ENCODE measurements around the gene EDN2. TPM values are rescaled to one million over a fixed set of nuclear protein-coding genes. Genes with fewer than 3 reads are reported as not detected.

Gene EDN2
- total and polyA plus RNA-seq, 2 experiments from 2014 or later = not detected

- no peaks in the 10 kb centered on the region for H4K20me1 ChIP-seq (ENCODE audit: insufficient read depth)
- H3K4me1 ChIP-seq (ENCODE audit: insufficient read depth) = no peaks in the 10 kb centered on the region
- H3K9me2 ChIP-seq (ENCODE audit: insufficient read depth) = no peaks in the 10 kb centered on the region
- H3K27ac ChIP-seq = no peak overlapping the region
- DNase-seq = no peak
- peaks cover 11% of the 10 kb centered on the region; the same call in 1 of the 2 replicates for H3K27me3 ChIP-seq (replicated peaks; ENCODE audit: insufficient read depth)
- no peak overlapping the region for H3K4me3 ChIP-seq
- no peak for TF ChIP-seq EZH2 (IDR thresholded peaks at IDR 0.05; ENCODE audit: insufficient read depth, poor library complexity, severe bottlenecking)
- no peaks in the 10 kb centered on the region for H3K9me3 ChIP-seq (ENCODE audit: low read depth)
- WGBS, 2 experiments (ENCODE audit: low coverage in 1 of 2, low lambda C conversion rate in 2 of 2, missing lambda C conversion rate in 2 of 2) = 88 to 90% methylated on average over 1 of the region's 1 CpG
- H2AFZ ChIP-seq = no peak overlapping the region
- H3F3A ChIP-seq (ENCODE audit: insufficient read depth) = 0 out of 2 replicates have a peak, but pooled peaks cover 4% of the 10 kb centered on the region
- H3K79me2 ChIP-seq (ENCODE audit: insufficient read depth) = no peaks in the 10 kb centered on the region
- H3K9ac ChIP-seq = no peak overlapping the region
- in situ Hi-C loops (cut with MboI) = loop anchor here (10.0 kb wide), 1 partner anchor 174 kb away; no protein-coding TSS in a partner anchor
- H3K4me2 ChIP-seq (ENCODE audit: unreplicated experiment) = no peak overlapping the region
- H3K36me3 ChIP-seq (ENCODE audit: low read depth) = no peaks in the 10 kb centered on the region
Measured at GRCh38 chr1:41438711-41439110, 45.8 kb downstream of the EDN2 start.

- Histone ChIP-seq H3K4me3 (no peak overlapping the region), H3K27me3 (replicated peaks; ENCODE audit: insufficient read depth) (peaks cover 11% of the 10 kb centered on the region; the same call in 1 of the 2 replicates), H3K27ac (no peak overlapping the region), H3F3A (ENCODE audit: insufficient read depth) (0 out of 2 replicates have a peak, but pooled peaks cover 4% of the 10 kb centered on the region), H3K4me2 (ENCODE audit: unreplicated experiment) (no peak overlapping the region), H4K20me1 (ENCODE audit: insufficient read depth) (no peaks in the 10 kb centered on the region), H3K36me3 (ENCODE audit: low read depth) (no peaks in the 10 kb centered on the region), H3K9me3 (ENCODE audit: low read depth) (no peaks in the 10 kb centered on the region), H3K79me2 (ENCODE audit: insufficient read depth) (no peaks in the 10 kb centered on the region), H2AFZ (no peak overlapping the region), H3K9me2 (ENCODE audit: insufficient read depth) (no peaks in the 10 kb centered on the region), H3K4me1 (ENCODE audit: insufficient read depth) (peaks cover 15% of the 10 kb centered on the region), H3K9ac (no peak overlapping the region)
- WGBS, 2 experiments (ENCODE audit: low coverage in 1 of 2, low lambda C conversion rate in 2 of 2, missing lambda C conversion rate in 2 of 2) = 56 to 62% methylated on average over 3 of the region's 3 CpGs
- TF ChIP-seq EZH2phosphoT487 (IDR thresholded peaks at IDR 0.05; ENCODE audit: insufficient read depth, low read depth) (no peak), EZH2 (IDR thresholded peaks at IDR 0.05; ENCODE audit: insufficient read depth, poor library complexity, severe bottlenecking) (no peak)
- in situ Hi-C loops (cut with MboI) = loop anchor here (10.0 kb wide), 1 partner anchor 172 kb away; no protein-coding TSS in a partner anchor
- no peak for DNase-seq
Measured at GRCh38 chr1:41437011-41437355, 47.5 kb downstream of the EDN2 start.

GRCh38 chr1:41436281-41437010, 48.0 kb downstream of the EDN2 start:
- Histone ChIP-seq H3K9me3 (ENCODE audit: low read depth) (no peaks in the 10 kb centered on the region), H3K9me2 (ENCODE audit: insufficient read depth) (no peaks in the 10 kb centered on the region), H3K27me3 (replicated peaks; ENCODE audit: insufficient read depth) (peaks cover 11% of the 10 kb centered on the region; the same call in 1 of the 2 replicates), H3K79me2 (ENCODE audit: insufficient read depth) (no peaks in the 10 kb centered on the region), H3K27ac (no peak overlapping the region), H4K20me1 (ENCODE audit: insufficient read depth) (no peaks in the 10 kb centered on the region), H3K36me3 (ENCODE audit: low read depth) (no peaks in the 10 kb centered on the region), H3K4me1 (ENCODE audit: insufficient read depth) (peaks cover 16% of the 10 kb centered on the region), H3F3A (ENCODE audit: insufficient read depth) (0 out of 2 replicates have a peak, but pooled peaks cover 4% of the 10 kb centered on the region), H3K9ac (no peak overlapping the region), H2AFZ (no peak overlapping the region), H3K4me3 (no peak overlapping the region), H3K4me2 (ENCODE audit: unreplicated experiment) (no peak overlapping the region)
- 36 to 41% methylated on average over 5 of the region's 5 CpGs for WGBS, 2 experiments (ENCODE audit: low coverage in 1 of 2, low lambda C conversion rate in 2 of 2, missing lambda C conversion rate in 2 of 2)
- no peak for DNase-seq
- in situ Hi-C loops (cut with MboI) = loop anchor here (10.0 kb wide), 1 partner anchor 172 kb away; no protein-coding TSS in a partner anchor
- TF ChIP-seq EZH2phosphoT487 (IDR thresholded peaks at IDR 0.05; ENCODE audit: insufficient read depth, low read depth) (no peak), EZH2 (IDR thresholded peaks at IDR 0.05; ENCODE audit: insufficient read depth, poor library complexity, severe bottlenecking) (no peak)

GRCh38 chr1:41435570-41436178, 48.8 kb downstream of the EDN2 start:
- no peaks in the 10 kb centered on the region for H4K20me1 ChIP-seq (ENCODE audit: insufficient read depth)
- no peak for DNase-seq
- H3K9me2 ChIP-seq (ENCODE audit: insufficient read depth) = no peaks in the 10 kb centered on the region
- 74 to 77% methylated on average over 15 of the region's 15 CpGs for WGBS, 2 experiments (ENCODE audit: low coverage in 1 of 2, low lambda C conversion rate in 2 of 2, missing lambda C conversion rate in 2 of 2)
- H3K4me1 ChIP-seq (ENCODE audit: insufficient read depth) = peaks cover 16% of the 10 kb centered on the region
- no peak overlapping the region for H3K4me3 ChIP-seq
- H3K9ac ChIP-seq = no peak overlapping the region
- no peaks in the 10 kb centered on the region for H3K79me2 ChIP-seq (ENCODE audit: insufficient read depth)
- H3K4me2 ChIP-seq (ENCODE audit: unreplicated experiment) = no peak overlapping the region
- no peak overlapping the region for H2AFZ ChIP-seq
- H3K9me3 ChIP-seq (ENCODE audit: low read depth) = no peaks in the 10 kb centered on the region
- H3K36me3 ChIP-seq (ENCODE audit: low read depth) = no peaks in the 10 kb centered on the region
- H3K27ac ChIP-seq = no peak overlapping the region
- in situ Hi-C loops (cut with MboI) = loop anchor here (10.0 kb wide), 1 partner anchor 171 kb away; no protein-coding TSS in a partner anchor
- peaks cover 11% of the 10 kb centered on the region; the same call in 1 of the 2 replicates for H3K27me3 ChIP-seq (replicated peaks; ENCODE audit: insufficient read depth)
- 0 out of 2 replicates have a peak, but pooled peaks cover 4% of the 10 kb centered on the region for H3F3A ChIP-seq (ENCODE audit: insufficient read depth)
- no peak for TF ChIP-seq EZH2phosphoT487 (IDR thresholded peaks at IDR 0.05; ENCODE audit: insufficient read depth, low read depth)
- TF ChIP-seq EZH2 (IDR thresholded peaks at IDR 0.05; ENCODE audit: insufficient read depth, poor library complexity, severe bottlenecking) = no peak
